Measurements from ENCODE around the gene SLC35G4.
"Not testable (repeated sequence)": the region's sequence is repeated elsewhere in the genome, so short reads cannot be mapped to it uniquely, and the experiment has no call there.

The SLC35G4 gene

GRCh38 chr18:11614981-11615380 is 5.6 kb downstream of the SLC35G4 start:
- DNase-seq, result not testable (repeated sequence)

- not testable (repeated sequence) for DNase-seq
These were observed 37.9 kb downstream of the SLC35G4 start for GRCh38 chr18:11647310-11647709.

DNA sequence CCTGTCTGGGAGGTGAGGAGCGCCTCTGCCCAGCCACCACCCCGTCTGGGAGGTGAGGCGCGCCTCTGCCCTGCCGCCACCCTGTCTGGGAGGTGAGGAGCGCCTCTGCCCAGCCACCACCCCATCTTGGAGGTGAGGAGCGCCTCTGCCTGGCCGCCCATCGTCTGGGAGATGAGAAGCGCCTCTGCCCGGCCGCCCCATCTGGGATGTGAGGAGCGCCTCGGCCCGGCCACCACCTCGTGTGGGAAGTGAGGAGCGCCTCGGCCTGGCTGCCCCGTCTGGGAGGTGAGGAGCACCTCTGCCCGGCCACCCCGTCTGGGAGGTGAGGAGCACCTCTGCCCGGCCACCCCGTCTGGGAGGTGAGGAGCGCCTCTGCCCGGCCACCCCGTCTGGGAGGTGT is 38.4 kb downstream of the SLC35G4 start:
- not testable (repeated sequence) for DNase-seq

DNA sequence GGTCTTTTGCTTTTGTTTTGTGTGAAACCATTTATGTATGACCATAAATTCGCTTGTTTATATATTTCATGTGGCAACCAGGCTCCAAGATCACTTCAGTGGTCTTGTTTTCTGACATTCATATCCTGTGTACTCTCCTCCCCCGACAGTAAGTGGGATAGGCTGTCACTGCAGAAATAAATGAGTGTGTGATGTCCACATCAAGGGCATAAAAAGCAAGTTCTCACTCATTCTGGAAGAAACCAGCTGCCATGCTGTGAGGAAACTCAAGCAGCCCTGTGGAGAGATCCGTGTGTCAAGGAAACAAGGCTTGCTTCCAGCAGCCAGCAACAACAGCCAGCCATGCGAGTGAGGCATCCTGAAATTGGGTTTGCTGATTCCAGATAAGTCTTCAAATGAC is 40.4 kb downstream of the SLC35G4 start:
- DNase-seq, result no peak

GRCh38 chr18:11651899-11652298 is 42.5 kb downstream of the SLC35G4 start:
- DNase-seq, result no peak

- DNase-seq, result no peak
These were observed 44.1 kb downstream of the SLC35G4 start for GRCh38 chr18:11653521-11653920.

- DNase-seq, result no peak
These were observed 45.6 kb downstream of the SLC35G4 start for GRCh38 chr18:11654736-11655605.

DNA sequence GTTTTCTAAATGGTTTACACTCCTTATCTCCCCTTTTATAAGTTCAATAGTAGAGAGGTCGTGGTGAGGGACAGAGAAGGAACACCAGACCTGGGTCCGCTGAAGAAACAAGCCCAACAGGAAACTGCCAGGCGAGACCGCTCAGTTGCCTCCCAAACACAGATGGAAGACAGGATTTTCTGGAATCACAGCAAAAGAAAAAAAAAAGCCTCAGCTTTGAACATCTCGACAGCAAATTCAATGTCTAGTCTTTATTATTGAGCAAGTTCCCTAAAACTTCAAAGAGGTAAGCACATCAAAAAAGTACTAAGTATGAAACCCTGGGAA is 46.2 kb downstream of the SLC35G4 start:
- no peak for DNase-seq

DNA sequence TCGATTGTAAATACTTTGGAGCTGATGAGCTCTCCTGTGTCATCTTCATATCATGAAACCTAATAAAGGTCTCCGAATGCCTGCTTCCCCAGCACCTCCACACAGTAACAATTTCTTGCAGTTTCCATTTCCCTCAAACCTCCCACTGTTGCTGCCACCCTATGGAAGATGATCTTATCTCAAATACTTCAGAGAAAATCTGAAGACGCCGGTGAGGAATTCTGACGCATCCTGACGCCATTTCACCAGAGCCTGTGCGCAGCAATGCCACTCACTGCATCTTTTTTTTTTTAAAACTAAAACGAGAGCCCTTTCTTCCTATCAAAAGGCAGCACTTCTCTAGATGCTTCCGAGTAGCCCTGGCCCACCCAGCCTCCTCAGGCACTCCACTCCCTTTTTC is 47.8 kb downstream of the SLC35G4 start:
- no peak for DNase-seq

- no peak for DNase-seq
These were observed 48.2 kb downstream of the SLC35G4 start for GRCh38 chr18:11657554-11657953.

DNA sequence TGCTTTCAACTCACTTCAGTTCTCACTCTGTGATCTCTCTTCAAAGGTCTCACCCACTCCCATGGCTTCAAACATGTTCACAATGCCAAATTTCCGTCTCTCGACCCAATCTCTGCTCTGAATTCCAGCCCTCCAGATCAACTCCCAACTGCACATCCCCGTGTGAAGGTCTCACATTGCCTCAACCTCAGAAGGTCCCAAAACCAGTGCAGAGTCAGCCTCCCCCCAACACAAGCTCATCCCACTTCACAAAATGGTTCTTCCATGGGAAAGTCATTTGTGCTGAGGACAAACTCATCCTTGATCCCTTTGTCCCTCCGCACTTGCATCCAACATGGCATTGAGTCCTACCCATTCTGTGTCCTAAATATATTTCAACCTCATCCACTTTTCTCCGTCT is 48.6 kb downstream of the SLC35G4 start:
- no peak for DNase-seq

- DNase-seq, result no peak
These were observed 49.6 kb downstream of the SLC35G4 start for GRCh38 chr18:11658989-11659388.
